ENCODE measurements around the gene PGGHG.

Gene PGGHG

GRCh38 chr11:255816-256215 is 33.1 kb upstream of the PGGHG start:
- POLR2A ChIA-PET, result no interaction called here
- no peak for DNase-seq (ENCODE audit: extremely low spot score)
- no peak for TF ChIP-seq CTCF (IDR thresholded peaks at IDR 0.05; ENCODE audit: control extremely low read depth, extremely low read depth, low read depth, missing control alignments)
- CTCF ChIA-PET, result no interaction called here

- ChIA-PET POLR2A (interaction anchor here (0.5 kb wide), 1 partner anchor 9 kb away, joined by 3 read pairs; no protein-coding TSS in a partner anchor), CTCF (interaction anchor here (1.2 to 1.3 kb wide), 3 partner anchors 10 to 104 kb away, joined by 4 to 5 read pairs (median 4); no protein-coding TSS in a partner anchor)
- DNase-seq (ENCODE audit: extremely low spot score), result peak; percentile 66
- no peak for TF ChIP-seq CTCF (IDR thresholded peaks at IDR 0.05; ENCODE audit: control extremely low read depth, extremely low read depth, low read depth, missing control alignments)
Measured at GRCh38 chr11:256952-257737, 31.8 kb upstream of the PGGHG start.

GRCh38 chr11:257766-258493 is 31.0 kb upstream of the PGGHG start:
- peak; percentile 16 for TF ChIP-seq CTCF (IDR thresholded peaks at IDR 0.05; ENCODE audit: control extremely low read depth, extremely low read depth, low read depth, missing control alignments)
- ChIA-PET CTCF (interaction anchor here (0.7 to 1.3 kb wide), 6 partner anchors 9 to 103 kb away, joined by 3 to 5 read pairs (median 4); partner anchors contain the start of gene IFITM5), POLR2A (interaction anchor here (0.5 kb wide), 1 partner anchor 10 kb away, joined by 3 read pairs; no protein-coding TSS in a partner anchor)
- no peak for DNase-seq (ENCODE audit: extremely low spot score)

GRCh38 chr11:259413-259812 is 29.5 kb upstream of the PGGHG start:
- no peak for DNase-seq (ENCODE audit: extremely low spot score)
- ChIA-PET POLR2A (interaction anchor here (0.6 kb wide), 1 partner anchor 63 kb away, joined by 3 read pairs; no protein-coding TSS in a partner anchor), CTCF (interaction anchor here (1.2 to 4.1 kb wide), 2 partner anchors 8 to 13 kb away, joined by 4 to 35 read pairs; no protein-coding TSS in a partner anchor)
- TF ChIP-seq CTCF (IDR thresholded peaks at IDR 0.05; ENCODE audit: control extremely low read depth, extremely low read depth, low read depth, missing control alignments), result no peak

- DNase-seq (ENCODE audit: extremely low spot score), result no peak
- ChIA-PET CTCF (interaction anchor here (1.7 to 4.1 kb wide), 2 partner anchors 10 to 13 kb away, joined by 4 to 35 read pairs; no protein-coding TSS in a partner anchor), POLR2A (interaction anchor here (0.6 kb wide), 1 partner anchor 94 kb away, joined by 3 read pairs; no protein-coding TSS in a partner anchor)
- TF ChIP-seq CTCF (IDR thresholded peaks at IDR 0.05; ENCODE audit: control extremely low read depth, extremely low read depth, low read depth, missing control alignments), result no peak
Measured at GRCh38 chr11:261624-262023, 27.3 kb upstream of the PGGHG start.

All from GM10248 (cell line).